ENCODE results near the gene SART3.

Gene SART3

DNA sequence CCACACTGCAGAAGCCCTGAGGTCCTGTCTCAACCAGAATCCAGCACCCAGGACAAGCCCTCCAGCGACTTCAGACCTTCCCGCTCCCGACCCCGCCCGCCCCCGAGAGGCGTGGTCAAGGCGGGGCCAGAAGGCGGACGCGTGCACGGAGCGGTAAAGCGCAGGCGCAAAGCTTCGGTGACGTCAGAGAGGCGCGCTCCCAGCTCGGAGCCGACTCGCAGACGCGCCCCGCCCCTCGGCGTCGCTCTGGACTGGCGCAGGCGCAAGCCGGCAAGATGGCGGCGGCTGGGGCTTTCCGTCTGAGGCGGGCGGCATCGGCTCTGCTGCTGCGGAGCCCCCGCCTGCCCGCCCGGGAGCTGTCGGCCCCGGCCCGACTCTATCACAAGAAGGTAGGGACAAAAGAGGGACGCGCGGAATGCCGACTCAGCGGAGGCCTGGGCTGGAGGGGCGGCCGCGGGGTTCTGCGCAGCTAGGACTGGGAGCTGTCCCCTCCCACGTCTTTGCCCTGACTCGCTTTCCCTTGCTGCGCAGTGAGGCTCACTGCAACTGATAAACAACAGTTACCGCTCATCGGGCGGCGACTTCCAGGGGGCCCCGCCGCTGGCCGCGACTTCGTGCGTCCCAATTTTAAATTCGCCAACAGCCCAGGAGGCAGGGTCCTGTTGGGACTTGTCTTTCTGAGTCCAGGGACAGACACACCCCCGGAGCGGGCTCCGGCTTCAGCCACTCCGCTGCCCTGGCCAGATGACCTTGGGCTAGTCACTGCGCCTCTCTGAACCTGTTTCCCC lies 1.6 kb upstream of the SART3 start, which contains the start of gene ISCU:
Gene ISCU (plus strand): TSS at position 249 of the 788 bp plus-strand sequence. CDS start 27 bp downstream, at position 276.
- peak; percentile 96 for DNase-seq
- Histone ChIP-seq H2BK5ac (ENCODE audit: low read depth, low read length, poor library complexity, severe bottlenecking) (peak within 1 kb of the TSS; percentile 97), H3K4ac (ENCODE audit: low read depth in 1 of 2, low read length in 2 of 2) (peak within 1 kb of the TSS; percentile 84 to 93), H2BK120ac (ENCODE audit: low read depth, low read length) (peak within 1 kb of the TSS; percentile 78), H3K4me3 (ENCODE audit: insufficient read depth in 1 of 2, low read depth in 1 of 2, low read length in 2 of 2) (peak within 1 kb of the TSS; percentile 83 to 99), H2BK15ac (ENCODE audit: low read depth, poor library complexity, severe bottlenecking) (no peak within 1 kb of the TSS), H3K79me1 (replicated peaks; ENCODE audit: low read length, poor library complexity, severe bottlenecking) (peaks cover 9% of the 10 kb centered on the region), H3K4me2 (ENCODE audit: low read length, poor library complexity, severe bottlenecking) (peak within 1 kb of the TSS; percentile 95), H3K18ac (ENCODE audit: low read depth in 1 of 2, low read length in 2 of 2) (peak within 1 kb of the TSS; percentile 79 to 86), H2AFZ (ENCODE audit: low read depth, low read length) (peak within 1 kb of the TSS; percentile 64), H3K14ac (ENCODE audit: low read length in 2 of 2) (peak within 1 kb of the TSS in 1 of 2 experiments; percentile 35), H3K23ac (ENCODE audit: low read length in 2 of 2) (peak within 1 kb of the TSS in 1 of 2 experiments; percentile 2), H3K27me3 (ENCODE audit: control insufficient read depth in 1 of 2, insufficient read depth in 1 of 2, low read length in 2 of 2) (no peaks in the 10 kb centered on the region), H2AK5ac (ENCODE audit: low read length, severe bottlenecking) (peak within 1 kb of the TSS; percentile 71), H4K8ac (ENCODE audit: low read length) (peak within 1 kb of the TSS; percentile 92), H4K91ac (ENCODE audit: low read length) (peak within 1 kb of the TSS; percentile 71), H3K9ac (ENCODE audit: low read length) (peak within 1 kb of the TSS; percentile 100), H2BK12ac (ENCODE audit: low read length in 2 of 2) (peak within 1 kb of the TSS; percentile 48 to 95), H3K36me3 (ENCODE audit: control insufficient read depth in 1 of 2, insufficient read depth in 2 of 2, low read depth in 1 of 2, low read length in 2 of 2) (peaks cover 24 to 49% of the 10 kb centered on the region in 2 experiments), H3K9me3 (ENCODE audit: control insufficient read depth, low read length) (no peaks in the 10 kb centered on the region), H3K27ac (ENCODE audit: low read length, poor library complexity, severe bottlenecking) (peak within 1 kb of the TSS; percentile 83), H3K4me1 (ENCODE audit: control insufficient read depth, insufficient read depth, low read depth, low read length) (peaks cover 23% of the 10 kb centered on the region)
- under 1% methylated on average over 70 of the region's 72 CpGs for WGBS

GRCh38 chr12:108561852-108562347 lies 927 bp upstream of the SART3 start:
- no peak overlapping the region for H3K23ac ChIP-seq (ENCODE audit: low read length in 2 of 2)
- H3K9me3 ChIP-seq (ENCODE audit: control insufficient read depth, low read length) = no peaks in the 10 kb centered on the region
- peaks cover 22 to 47% of the 10 kb centered on the region in 2 experiments for H3K36me3 ChIP-seq (ENCODE audit: control insufficient read depth in 1 of 2, insufficient read depth in 2 of 2, low read depth in 1 of 2, low read length in 2 of 2)
- H3K14ac ChIP-seq (ENCODE audit: low read length in 2 of 2) = no peak overlapping the region
- no peak overlapping the region for H2AK5ac ChIP-seq (ENCODE audit: low read length, severe bottlenecking)
- peaks cover 9% of the 10 kb centered on the region for H3K79me1 ChIP-seq (replicated peaks; ENCODE audit: low read length, poor library complexity, severe bottlenecking)
- no peak overlapping the region for H3K4ac ChIP-seq (ENCODE audit: low read depth in 1 of 2, low read length in 2 of 2)
- WGBS = under 1% methylated on average over 19 of the region's 20 CpGs
- no peak for DNase-seq
- peak overlapping the region; percentile 37 to 99 for H3K4me3 ChIP-seq (ENCODE audit: insufficient read depth in 1 of 2, low read depth in 1 of 2, low read length in 2 of 2)
- H3K4me1 ChIP-seq (ENCODE audit: control insufficient read depth, insufficient read depth, low read depth, low read length) = peaks cover 18% of the 10 kb centered on the region
- H3K18ac ChIP-seq (ENCODE audit: low read depth in 1 of 2, low read length in 2 of 2) = no peak overlapping the region
- H3K27me3 ChIP-seq (ENCODE audit: control insufficient read depth in 1 of 2, insufficient read depth in 1 of 2, low read length in 2 of 2) = no peaks in the 10 kb centered on the region
- H3K27ac ChIP-seq (ENCODE audit: low read length, poor library complexity, severe bottlenecking) = peak overlapping the region; percentile 12
- no peak overlapping the region for H2BK120ac ChIP-seq (ENCODE audit: low read depth, low read length)
- H4K91ac ChIP-seq (ENCODE audit: low read length) = no peak overlapping the region
- no peak overlapping the region for H2BK12ac ChIP-seq (ENCODE audit: low read length in 2 of 2)
- H3K9ac ChIP-seq (ENCODE audit: low read length) = peak overlapping the region; percentile 100
- no peak overlapping the region for H4K8ac ChIP-seq (ENCODE audit: low read length)
- no peak overlapping the region for H2BK15ac ChIP-seq (ENCODE audit: low read depth, poor library complexity, severe bottlenecking)
- no peak overlapping the region for H2BK5ac ChIP-seq (ENCODE audit: low read depth, low read length, poor library complexity, severe bottlenecking)
- H3K4me2 ChIP-seq (ENCODE audit: low read length, poor library complexity, severe bottlenecking) = peak overlapping the region; percentile 87
- no peak overlapping the region for H2AFZ ChIP-seq (ENCODE audit: low read depth, low read length)

GRCh38 chr12:108560321-108560721 lies 652 bp downstream of the SART3 start:
- Histone ChIP-seq H2AK5ac (ENCODE audit: low read length, severe bottlenecking) (peak overlapping the region; percentile 27), H3K14ac (ENCODE audit: low read length in 2 of 2) (no peak overlapping the region), H2BK120ac (ENCODE audit: low read depth, low read length) (peak overlapping the region; percentile 7), H4K91ac (ENCODE audit: low read length) (no peak overlapping the region), H3K23ac (ENCODE audit: low read length in 2 of 2) (no peak overlapping the region), H3K36me3 (ENCODE audit: control insufficient read depth in 1 of 2, insufficient read depth in 2 of 2, low read depth in 1 of 2, low read length in 2 of 2) (peaks cover 12 to 33% of the 10 kb centered on the region in 2 experiments), H3K4me2 (ENCODE audit: low read length, poor library complexity, severe bottlenecking) (peak overlapping the region; percentile 75), H3K4ac (ENCODE audit: low read depth in 1 of 2, low read length in 2 of 2) (peak overlapping the region; percentile 24 to 26), H3K4me1 (ENCODE audit: control insufficient read depth, insufficient read depth, low read depth, low read length) (peaks cover 18% of the 10 kb centered on the region), H3K27me3 (ENCODE audit: control insufficient read depth in 1 of 2, insufficient read depth in 1 of 2, low read length in 2 of 2) (no peaks in the 10 kb centered on the region), H2BK15ac (ENCODE audit: low read depth, poor library complexity, severe bottlenecking) (peak overlapping the region; percentile 73), H3K9ac (ENCODE audit: low read length) (peak overlapping the region; percentile 100), H3K27ac (ENCODE audit: low read length, poor library complexity, severe bottlenecking) (peak overlapping the region; percentile 58), H4K8ac (ENCODE audit: low read length) (peak overlapping the region; percentile 52), H2AFZ (ENCODE audit: low read depth, low read length) (peak overlapping the region; percentile 85), H3K79me1 (replicated peaks; ENCODE audit: low read length, poor library complexity, severe bottlenecking) (peaks cover 9% of the 10 kb centered on the region), H3K18ac (ENCODE audit: low read depth in 1 of 2, low read length in 2 of 2) (no peak overlapping the region), H2BK5ac (ENCODE audit: low read depth, low read length, poor library complexity, severe bottlenecking) (no peak overlapping the region), H3K4me3 (ENCODE audit: insufficient read depth in 1 of 2, low read depth in 1 of 2, low read length in 2 of 2) (peak overlapping the region; percentile 91 to 99), H2BK12ac (ENCODE audit: low read length in 2 of 2) (no peak overlapping the region), H3K9me3 (ENCODE audit: control insufficient read depth, low read length) (no peaks in the 10 kb centered on the region)
- WGBS = 0% methylated on average over 9 of the region's 12 CpGs
- DNase-seq = peak; percentile 64

DNA sequence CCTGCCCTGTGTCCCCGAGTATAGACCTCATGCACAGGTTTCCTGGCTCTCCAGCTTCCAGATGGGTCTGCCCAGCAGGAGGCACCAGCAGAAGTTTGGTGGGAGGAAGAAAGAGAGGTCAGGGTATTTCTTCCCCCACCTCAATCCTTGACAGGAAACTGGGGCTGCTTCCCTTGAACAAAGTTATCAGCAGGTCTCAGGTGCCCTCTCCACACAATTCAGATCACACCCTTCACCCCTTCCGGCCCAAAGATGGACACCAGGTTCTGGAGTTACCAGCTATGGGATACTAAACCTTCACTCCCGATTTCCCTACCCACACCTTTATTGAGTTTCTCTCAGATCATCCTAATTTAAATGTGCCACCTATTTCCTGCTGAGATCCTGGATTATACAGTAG lies 1.2 kb downstream of the SART3 start:
- no peak for DNase-seq
- Histone ChIP-seq H3K4me2 (ENCODE audit: low read length, poor library complexity, severe bottlenecking) (peak overlapping the region; percentile 75), H3K36me3 (ENCODE audit: control insufficient read depth in 1 of 2, insufficient read depth in 2 of 2, low read depth in 1 of 2, low read length in 2 of 2) (peaks cover 10 to 27% of the 10 kb centered on the region in 2 experiments), H3K9ac (ENCODE audit: low read length) (peak overlapping the region; percentile 100), H3K23ac (ENCODE audit: low read length in 2 of 2) (no peak overlapping the region), H2BK5ac (ENCODE audit: low read depth, low read length, poor library complexity, severe bottlenecking) (no peak overlapping the region), H3K79me1 (replicated peaks; ENCODE audit: low read length, poor library complexity, severe bottlenecking) (peaks cover 8% of the 10 kb centered on the region), H3K14ac (ENCODE audit: low read length in 2 of 2) (no peak overlapping the region), H3K18ac (ENCODE audit: low read depth in 1 of 2, low read length in 2 of 2) (no peak overlapping the region), H2BK120ac (ENCODE audit: low read depth, low read length) (no peak overlapping the region), H3K27ac (ENCODE audit: low read length, poor library complexity, severe bottlenecking) (no peak overlapping the region), H2BK15ac (ENCODE audit: low read depth, poor library complexity, severe bottlenecking) (no peak overlapping the region), H4K91ac (ENCODE audit: low read length) (no peak overlapping the region), H3K4ac (ENCODE audit: low read depth in 1 of 2, low read length in 2 of 2) (no peak overlapping the region), H3K4me3 (ENCODE audit: insufficient read depth in 1 of 2, low read depth in 1 of 2, low read length in 2 of 2) (peak overlapping the region in 1 of 2 experiments; percentile 99), H2AFZ (ENCODE audit: low read depth, low read length) (no peak overlapping the region), H2AK5ac (ENCODE audit: low read length, severe bottlenecking) (peak overlapping the region; percentile 51), H3K9me3 (ENCODE audit: control insufficient read depth, low read length) (no peaks in the 10 kb centered on the region), H3K27me3 (ENCODE audit: control insufficient read depth in 1 of 2, insufficient read depth in 1 of 2, low read length in 2 of 2) (no peaks in the 10 kb centered on the region), H3K4me1 (ENCODE audit: control insufficient read depth, insufficient read depth, low read depth, low read length) (peaks cover 15% of the 10 kb centered on the region), H4K8ac (ENCODE audit: low read length) (no peak overlapping the region), H2BK12ac (ENCODE audit: low read length in 2 of 2) (no peak overlapping the region)
- 85% methylated on average over 3 of the region's 3 CpGs for WGBS
